Fibroblast of villous mesenchyme (primary cell): ENCODE results near the gene B3GALT4. TPM values are rescaled to one million over a fixed set of nuclear protein-coding genes. Genes with fewer than 3 reads are reported as not detected.

ENCODE experiments used
- DNase-seq: peaks from one replicate; pipeline ENCODE4 v3.0.0-alpha.2; 2010; ENCODE audit warnings: low read depth
- H3K4me3 ChIP-seq: 2 replicates; pipeline ENCODE4 v1.5.1; 2011; ENCODE audit warnings: low read depth, mild to moderate bottlenecking, low read length
- total RNA-seq: library from RNA; depleted of rRNA; stranded (reverse); fragments of >200 nt; gene quantifications from 2 replicates; pipeline ENCODE4 v1.2.3, GENCODE V29; 2012
- TF ChIP-seq, protein P1 (sequence below): IDR thresholded peaks from 2 replicates; pipeline ENCODE4 v1.5.1; 2012; ENCODE audit warnings: low read depth, mild to moderate bottlenecking, low read length; ENCODE audit not compliant: insufficient read depth

The B3GALT4 gene
- total RNA-seq, 1 donor, result 2.6 TPM

DNA sequence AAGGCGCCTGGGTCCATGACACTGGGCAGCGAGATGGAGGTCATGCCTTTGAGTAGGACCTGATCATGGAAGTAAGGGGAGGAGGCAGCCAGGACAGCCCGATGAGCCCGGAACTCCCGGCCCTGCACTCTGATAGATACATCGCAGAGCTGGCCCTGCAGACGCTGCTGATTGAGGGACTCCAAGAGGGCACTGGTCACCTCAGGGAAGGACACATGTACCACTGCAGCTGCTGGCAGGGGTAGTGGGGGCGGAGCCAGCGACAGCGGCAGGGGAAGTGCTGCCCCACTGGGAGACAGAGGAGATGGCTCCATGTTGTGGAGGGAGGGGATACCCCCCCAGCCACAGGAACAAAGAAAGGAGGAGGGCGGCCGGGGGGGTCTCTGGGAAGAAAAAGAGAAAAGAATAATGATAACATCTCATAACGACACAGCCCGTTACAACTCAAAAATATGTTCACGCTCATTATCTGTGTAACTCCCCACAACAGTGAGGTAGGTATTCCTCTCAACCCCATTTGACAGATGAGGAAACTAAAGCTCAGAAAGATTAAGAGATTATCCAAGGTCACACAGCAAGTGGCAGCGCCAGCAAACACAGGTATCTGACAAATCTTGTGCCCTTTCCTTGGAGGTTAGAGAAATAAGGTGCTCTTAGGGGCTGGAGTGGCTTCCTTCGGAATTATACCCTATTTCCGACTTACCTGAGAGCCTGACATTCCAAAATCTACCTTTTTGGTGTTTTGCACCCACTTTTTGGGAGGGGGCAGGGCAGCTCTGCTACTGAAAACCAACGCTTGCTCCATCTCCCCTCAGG lies 39.9 kb downstream of the B3GALT4 start:
- H3K4me3 ChIP-seq, result peak overlapping the region; percentile 81
- TF ChIP-seq, protein P1, sequence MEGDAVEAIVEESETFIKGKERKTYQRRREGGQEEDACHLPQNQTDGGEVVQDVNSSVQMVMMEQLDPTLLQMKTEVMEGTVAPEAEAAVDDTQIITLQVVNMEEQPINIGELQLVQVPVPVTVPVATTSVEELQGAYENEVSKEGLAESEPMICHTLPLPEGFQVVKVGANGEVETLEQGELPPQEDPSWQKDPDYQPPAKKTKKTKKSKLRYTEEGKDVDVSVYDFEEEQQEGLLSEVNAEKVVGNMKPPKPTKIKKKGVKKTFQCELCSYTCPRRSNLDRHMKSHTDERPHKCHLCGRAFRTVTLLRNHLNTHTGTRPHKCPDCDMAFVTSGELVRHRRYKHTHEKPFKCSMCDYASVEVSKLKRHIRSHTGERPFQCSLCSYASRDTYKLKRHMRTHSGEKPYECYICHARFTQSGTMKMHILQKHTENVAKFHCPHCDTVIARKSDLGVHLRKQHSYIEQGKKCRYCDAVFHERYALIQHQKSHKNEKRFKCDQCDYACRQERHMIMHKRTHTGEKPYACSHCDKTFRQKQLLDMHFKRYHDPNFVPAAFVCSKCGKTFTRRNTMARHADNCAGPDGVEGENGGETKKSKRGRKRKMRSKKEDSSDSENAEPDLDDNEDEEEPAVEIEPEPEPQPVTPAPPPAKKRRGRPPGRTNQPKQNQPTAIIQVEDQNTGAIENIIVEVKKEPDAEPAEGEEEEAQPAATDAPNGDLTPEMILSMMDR, result no peak
- DNase-seq, result no peak

- TF ChIP-seq, protein P1, result no peak
- DNase-seq, result no peak
- peak overlapping the region; percentile 81 for H3K4me3 ChIP-seq
Observed at GRCh38 chr6:33317419-33317668, 40.4 kb downstream of the B3GALT4 start.

- DNase-seq, result peak; percentile 100
- TF ChIP-seq, protein P1, result no peak
- H3K4me3 ChIP-seq, result peak within 1 kb of the TSS; percentile 81
Observed at GRCh38 chr6:33317669-33318425, 40.9 kb downstream of the B3GALT4 start, which contains the start of gene ZBTB22. Gene ZBTB22, minus strand, starts transcription at chr6:33317744. Its CDS starts 828 bp downstream, at chr6:33316916.

- TF ChIP-seq, protein P1, result no peak
- DNase-seq, result no peak
- peak overlapping the region; percentile 81 for H3K4me3 ChIP-seq
Observed at GRCh38 chr6:33318426-33319073, 41.6 kb downstream of the B3GALT4 start.

DNA sequence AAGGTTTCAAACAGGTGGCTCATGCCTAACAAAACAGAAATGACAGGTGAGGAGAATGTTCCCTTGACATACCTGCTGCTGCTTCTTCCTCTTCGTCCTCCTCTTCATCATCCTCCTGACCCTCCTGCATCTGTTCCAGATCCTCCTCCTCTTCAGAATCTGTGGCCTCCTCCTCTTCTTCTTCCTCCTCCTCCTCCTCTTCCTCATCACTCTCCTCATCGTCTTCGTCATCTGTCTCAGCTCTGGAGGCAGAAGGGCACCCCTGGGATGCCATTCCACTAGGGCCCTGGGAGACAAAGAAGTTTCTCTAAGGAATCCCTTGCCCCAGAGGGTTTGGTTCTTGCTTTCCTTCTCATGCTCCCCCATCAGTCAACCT lies 43.0 kb downstream of the B3GALT4 start:
- DNase-seq, result no peak
- H3K4me3 ChIP-seq, result peak overlapping the region; percentile 28
- TF ChIP-seq, protein P1, result no peak

DNA sequence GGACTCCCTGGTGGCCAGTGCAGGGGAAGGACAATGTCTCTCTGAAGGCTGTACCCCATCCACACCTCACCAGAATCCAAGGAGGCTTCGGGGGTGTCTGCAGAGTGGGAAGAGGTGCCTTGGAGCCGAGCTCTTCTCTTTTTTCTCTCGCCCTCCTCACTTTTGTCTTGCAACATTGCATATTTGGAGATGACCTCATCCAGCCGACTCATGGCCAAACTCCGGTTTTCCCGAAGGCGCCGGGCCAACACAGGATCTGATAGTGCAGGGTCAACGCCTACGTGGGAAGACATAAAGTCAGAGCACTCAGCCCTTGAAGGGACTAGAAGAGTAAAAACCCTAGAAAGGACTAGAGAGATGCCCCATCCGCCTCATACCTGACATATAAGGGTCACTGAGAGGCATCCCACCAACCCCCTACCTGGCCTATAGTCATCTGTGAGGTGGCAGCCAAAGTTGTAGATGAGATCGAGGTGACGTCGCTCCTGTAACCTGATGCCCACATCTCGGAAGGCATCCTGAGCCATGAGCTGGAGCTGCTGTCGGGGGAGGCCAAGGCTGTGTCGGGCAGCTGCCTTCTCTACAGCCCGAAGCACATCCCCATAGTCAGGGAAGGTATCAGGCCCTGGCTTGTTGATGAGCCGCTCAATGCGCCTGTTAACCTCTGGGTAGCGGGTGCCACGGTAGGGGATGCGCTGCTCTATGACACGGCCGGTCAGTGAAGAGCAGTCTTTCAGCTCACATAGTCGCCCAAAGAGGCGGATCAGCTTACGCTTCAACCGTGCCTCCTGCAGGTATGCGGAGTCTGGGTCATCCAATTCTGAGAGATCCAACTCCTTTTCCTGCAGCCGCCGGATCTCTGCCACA lies 43.6 kb downstream of the B3GALT4 start:
- DNase-seq, result peak; percentile 96
- peak overlapping the region; percentile 28 for H3K4me3 ChIP-seq
- TF ChIP-seq, protein P1, result no peak
